ENCODE results near the gene CHMP6. TPM values are rescaled to one million over a fixed set of nuclear protein-coding genes. Genes with fewer than 3 reads are reported as not detected.

CHMP6 gene
- total RNA-seq, 1 experiment from 2014 or later = 15.0 TPM

DNA sequence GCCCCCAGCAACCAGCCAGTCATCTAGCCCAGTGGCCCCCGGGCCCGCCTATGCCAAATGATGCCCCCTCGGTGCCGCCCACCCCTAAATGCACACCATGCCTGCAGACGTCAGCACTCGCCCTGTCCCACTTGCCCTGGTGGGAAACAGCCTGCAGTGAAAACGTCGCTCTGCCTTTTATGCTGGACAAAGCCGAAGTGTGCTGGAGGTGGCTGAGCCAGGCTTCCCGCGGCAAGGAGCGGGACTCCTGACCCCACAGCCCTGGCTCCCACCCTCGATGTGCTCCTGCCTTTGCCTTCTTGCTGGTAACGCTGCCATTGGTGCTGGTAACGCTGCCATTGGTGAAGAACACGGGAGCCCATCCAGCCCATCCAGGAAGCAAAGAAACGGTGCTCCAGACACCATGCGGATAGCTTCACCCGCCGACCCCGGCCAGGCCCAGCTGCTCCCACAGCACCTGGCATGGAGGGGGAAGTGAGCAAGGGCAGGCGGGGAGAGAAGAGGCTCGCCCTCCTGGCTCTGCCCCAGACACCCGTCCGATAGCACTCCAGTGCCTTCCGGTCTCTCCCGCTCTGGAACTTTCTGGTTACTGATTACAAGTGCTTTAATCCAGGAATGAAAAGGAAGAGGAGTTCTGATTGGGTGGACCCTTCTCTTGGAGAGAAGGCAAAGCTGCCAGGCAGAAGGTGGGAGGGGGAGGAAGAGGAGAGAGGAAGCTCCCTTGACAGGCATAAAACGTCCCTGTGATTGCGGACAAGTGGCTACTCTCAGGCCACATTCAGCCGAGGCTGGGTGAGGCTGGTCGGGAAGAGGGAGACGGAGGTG, 39.3 kb downstream of the CHMP6 start:
- ChIA-PET CTCF (interaction anchor here (1.8 to 3.4 kb wide), 2 partner anchors 7 to 10 kb away, joined by 5 to 20 read pairs; no protein-coding TSS in a partner anchor), POLR2A (interaction anchor here (1.1 kb wide), 1 partner anchor 14 kb away, joined by 3 read pairs; no protein-coding TSS in a partner anchor)
- no peak overlapping the region for H3K4me3 Mint-ChIP-seq
- H3K9me3 Mint-ChIP-seq = peaks cover 6% of the 10 kb centered on the region
- no peak overlapping the region for H3K27ac Mint-ChIP-seq
- H3K36me3 Mint-ChIP-seq = no peaks in the 10 kb centered on the region
- peaks cover 18% of the 10 kb centered on the region for H3K27me3 Mint-ChIP-seq (ENCODE audit: low read depth)
- no peak for ATAC-seq
- H3K4me1 Mint-ChIP-seq = peaks cover 14% of the 10 kb centered on the region
- TF ChIP-seq FOXJ3 (CRISPR knock-in tag; IDR thresholded peaks at IDR 0.05; ENCODE audit: borderline replicate concordance) (no peak), ZNF317 (CRISPR knock-in tag; IDR thresholded peaks at IDR 0.05; ENCODE audit: borderline replicate concordance, low read depth) (no peak), ZNF423 (CRISPR knock-in tag; IDR thresholded peaks at IDR 0.05) (no peak), IRF2 (CRISPR knock-in tag; IDR thresholded peaks at IDR 0.05; ENCODE audit: borderline replicate concordance, low read depth) (no peak), NR1H2 (CRISPR knock-in tag; IDR thresholded peaks at IDR 0.05) (no peak)
- TF ChIP-seq, protein P1, sequence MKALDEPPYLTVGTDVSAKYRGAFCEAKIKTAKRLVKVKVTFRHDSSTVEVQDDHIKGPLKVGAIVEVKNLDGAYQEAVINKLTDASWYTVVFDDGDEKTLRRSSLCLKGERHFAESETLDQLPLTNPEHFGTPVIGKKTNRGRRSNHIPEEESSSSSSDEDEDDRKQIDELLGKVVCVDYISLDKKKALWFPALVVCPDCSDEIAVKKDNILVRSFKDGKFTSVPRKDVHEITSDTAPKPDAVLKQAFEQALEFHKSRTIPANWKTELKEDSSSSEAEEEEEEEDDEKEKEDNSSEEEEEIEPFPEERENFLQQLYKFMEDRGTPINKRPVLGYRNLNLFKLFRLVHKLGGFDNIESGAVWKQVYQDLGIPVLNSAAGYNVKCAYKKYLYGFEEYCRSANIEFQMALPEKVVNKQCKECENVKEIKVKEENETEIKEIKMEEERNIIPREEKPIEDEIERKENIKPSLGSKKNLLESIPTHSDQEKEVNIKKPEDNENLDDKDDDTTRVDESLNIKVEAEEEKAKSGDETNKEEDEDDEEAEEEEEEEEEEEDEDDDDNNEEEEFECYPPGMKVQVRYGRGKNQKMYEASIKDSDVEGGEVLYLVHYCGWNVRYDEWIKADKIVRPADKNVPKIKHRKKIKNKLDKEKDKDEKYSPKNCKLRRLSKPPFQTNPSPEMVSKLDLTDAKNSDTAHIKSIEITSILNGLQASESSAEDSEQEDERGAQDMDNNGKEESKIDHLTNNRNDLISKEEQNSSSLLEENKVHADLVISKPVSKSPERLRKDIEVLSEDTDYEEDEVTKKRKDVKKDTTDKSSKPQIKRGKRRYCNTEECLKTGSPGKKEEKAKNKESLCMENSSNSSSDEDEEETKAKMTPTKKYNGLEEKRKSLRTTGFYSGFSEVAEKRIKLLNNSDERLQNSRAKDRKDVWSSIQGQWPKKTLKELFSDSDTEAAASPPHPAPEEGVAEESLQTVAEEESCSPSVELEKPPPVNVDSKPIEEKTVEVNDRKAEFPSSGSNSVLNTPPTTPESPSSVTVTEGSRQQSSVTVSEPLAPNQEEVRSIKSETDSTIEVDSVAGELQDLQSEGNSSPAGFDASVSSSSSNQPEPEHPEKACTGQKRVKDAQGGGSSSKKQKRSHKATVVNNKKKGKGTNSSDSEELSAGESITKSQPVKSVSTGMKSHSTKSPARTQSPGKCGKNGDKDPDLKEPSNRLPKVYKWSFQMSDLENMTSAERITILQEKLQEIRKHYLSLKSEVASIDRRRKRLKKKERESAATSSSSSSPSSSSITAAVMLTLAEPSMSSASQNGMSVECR (CRISPR knock-in tag; IDR thresholded peaks at IDR 0.05; ENCODE audit: borderline replicate concordance) = no peak
- TF ChIP-seq, protein P2, sequence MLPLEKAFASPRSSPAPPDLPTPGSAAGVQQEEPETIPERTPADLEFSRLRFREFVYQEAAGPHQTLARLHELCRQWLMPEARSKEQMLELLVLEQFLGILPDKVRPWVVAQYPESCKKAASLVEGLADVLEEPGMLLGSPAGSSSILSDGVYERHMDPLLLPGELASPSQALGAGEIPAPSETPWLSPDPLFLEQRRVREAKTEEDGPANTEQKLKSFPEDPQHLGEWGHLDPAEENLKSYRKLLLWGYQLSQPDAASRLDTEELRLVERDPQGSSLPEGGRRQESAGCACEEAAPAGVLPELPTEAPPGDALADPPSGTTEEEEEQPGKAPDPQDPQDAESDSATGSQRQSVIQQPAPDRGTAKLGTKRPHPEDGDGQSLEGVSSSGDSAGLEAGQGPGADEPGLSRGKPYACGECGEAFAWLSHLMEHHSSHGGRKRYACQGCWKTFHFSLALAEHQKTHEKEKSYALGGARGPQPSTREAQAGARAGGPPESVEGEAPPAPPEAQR (CRISPR knock-in tag; IDR thresholded peaks at IDR 0.05) = no peak
- no peak for DNase-seq (ENCODE audit: low spot score)

DNA sequence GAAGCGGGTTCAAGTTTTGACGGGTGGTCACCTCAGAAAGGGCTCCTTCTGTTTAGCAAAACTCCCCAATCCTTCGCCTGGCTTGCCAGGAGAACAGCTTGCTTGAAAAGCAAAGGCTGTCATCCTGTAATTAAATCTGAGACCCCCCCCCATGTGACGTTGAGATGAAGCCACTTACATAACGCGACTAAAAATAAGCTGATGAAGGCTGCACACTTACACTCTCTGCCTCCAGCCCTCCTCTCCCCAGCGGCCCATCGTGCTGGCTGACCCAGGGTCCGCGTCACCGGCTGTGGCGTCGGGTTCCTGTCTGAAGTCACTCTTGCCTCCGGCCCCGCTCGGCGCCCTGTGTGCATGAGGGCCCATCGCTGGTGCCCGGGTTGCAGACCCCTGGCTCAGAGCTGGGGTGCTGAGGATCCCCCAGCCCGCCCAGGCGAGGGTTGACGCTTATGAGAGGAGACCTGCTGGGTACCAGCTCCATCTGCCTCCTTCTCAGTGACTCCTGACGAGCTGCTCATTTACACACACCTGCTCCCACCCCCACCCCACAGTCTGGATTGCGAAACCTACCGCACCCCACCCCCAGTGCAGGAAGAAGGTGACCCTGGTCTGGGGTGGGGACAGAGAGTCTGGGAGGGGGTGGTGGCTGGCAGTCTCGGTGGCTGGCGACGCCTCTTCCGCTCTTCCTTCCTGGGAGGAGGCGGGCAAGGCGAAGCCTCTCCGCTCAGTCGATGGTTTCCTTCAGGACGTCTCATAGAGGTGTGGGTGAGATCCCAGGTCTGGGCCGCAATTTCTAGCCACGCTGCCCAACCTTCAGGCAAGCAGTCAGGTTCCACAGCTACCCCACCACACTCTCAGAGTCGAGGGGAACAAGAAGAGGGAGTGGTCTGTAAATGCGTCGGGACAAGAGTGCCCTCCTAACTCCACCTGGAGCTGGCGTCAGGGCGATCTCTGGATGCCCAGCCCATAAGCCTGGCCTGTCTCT, 40.2 kb downstream of the CHMP6 start:
- Mint-ChIP-seq H3K36me3 (no peaks in the 10 kb centered on the region), H3K27ac (no peak overlapping the region), H3K4me3 (no peak overlapping the region), H3K27me3 (ENCODE audit: low read depth) (peaks cover 26% of the 10 kb centered on the region), H3K9me3 (peaks cover 4% of the 10 kb centered on the region), H3K4me1 (peaks cover 23% of the 10 kb centered on the region)
- DNase-seq (ENCODE audit: low spot score) (no peak), ATAC-seq (no peak)
- POLR2A ChIA-PET = interaction anchor here (1.1 kb wide), 1 partner anchor 13 kb away, joined by 3 read pairs; no protein-coding TSS in a partner anchor
- CTCF ChIA-PET = interaction anchor here (0.7 to 3.4 kb wide), 3 partner anchors 8 to 70 kb away, joined by 4 to 20 read pairs (median 5); no protein-coding TSS in a partner anchor
- TF ChIP-seq RELA (CRISPR knock-in tag; IDR thresholded peaks at IDR 0.05; ENCODE audit: borderline replicate concordance) = no peak
- TF ChIP-seq, protein P3, sequence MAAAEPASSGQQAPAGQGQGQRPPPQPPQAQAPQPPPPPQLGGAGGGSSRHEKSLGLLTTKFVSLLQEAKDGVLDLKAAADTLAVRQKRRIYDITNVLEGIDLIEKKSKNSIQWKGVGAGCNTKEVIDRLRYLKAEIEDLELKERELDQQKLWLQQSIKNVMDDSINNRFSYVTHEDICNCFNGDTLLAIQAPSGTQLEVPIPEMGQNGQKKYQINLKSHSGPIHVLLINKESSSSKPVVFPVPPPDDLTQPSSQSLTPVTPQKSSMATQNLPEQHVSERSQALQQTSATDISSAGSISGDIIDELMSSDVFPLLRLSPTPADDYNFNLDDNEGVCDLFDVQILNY (CRISPR knock-in tag; IDR thresholded peaks at IDR 0.05) = no peak
- TF ChIP-seq, protein P4, sequence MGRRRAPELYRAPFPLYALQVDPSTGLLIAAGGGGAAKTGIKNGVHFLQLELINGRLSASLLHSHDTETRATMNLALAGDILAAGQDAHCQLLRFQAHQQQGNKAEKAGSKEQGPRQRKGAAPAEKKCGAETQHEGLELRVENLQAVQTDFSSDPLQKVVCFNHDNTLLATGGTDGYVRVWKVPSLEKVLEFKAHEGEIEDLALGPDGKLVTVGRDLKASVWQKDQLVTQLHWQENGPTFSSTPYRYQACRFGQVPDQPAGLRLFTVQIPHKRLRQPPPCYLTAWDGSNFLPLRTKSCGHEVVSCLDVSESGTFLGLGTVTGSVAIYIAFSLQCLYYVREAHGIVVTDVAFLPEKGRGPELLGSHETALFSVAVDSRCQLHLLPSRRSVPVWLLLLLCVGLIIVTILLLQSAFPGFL (CRISPR knock-in tag; IDR thresholded peaks at IDR 0.05; ENCODE audit: borderline replicate concordance) = no peak
- no peak for TF ChIP-seq SMAD4 (CRISPR knock-in tag; IDR thresholded peaks at IDR 0.05)
- TF ChIP-seq, protein P5, sequence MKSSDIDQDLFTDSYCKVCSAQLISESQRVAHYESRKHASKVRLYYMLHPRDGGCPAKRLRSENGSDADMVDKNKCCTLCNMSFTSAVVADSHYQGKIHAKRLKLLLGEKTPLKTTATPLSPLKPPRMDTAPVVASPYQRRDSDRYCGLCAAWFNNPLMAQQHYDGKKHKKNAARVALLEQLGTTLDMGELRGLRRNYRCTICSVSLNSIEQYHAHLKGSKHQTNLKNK (CRISPR knock-in tag; IDR thresholded peaks at IDR 0.05) = no peak
- no peak for TF ChIP-seq FOXK1 (CRISPR knock-in tag; IDR thresholded peaks at IDR 0.05)
- no peak for TF ChIP-seq SOX15 (CRISPR knock-in tag; IDR thresholded peaks at IDR 0.05)
- no peak for TF ChIP-seq SMAD3 (CRISPR knock-in tag; IDR thresholded peaks at IDR 0.05; ENCODE audit: borderline replicate concordance)
- no peak for TF ChIP-seq CBFB (CRISPR knock-in tag; IDR thresholded peaks at IDR 0.05; ENCODE audit: low read depth)
- no peak for TF ChIP-seq ZNF138 (CRISPR knock-in tag; conservative IDR thresholded peaks at IDR 0.05)
- no peak for TF ChIP-seq EMX1 (CRISPR knock-in tag; IDR thresholded peaks at IDR 0.05)
- TF ChIP-seq, protein P6, sequence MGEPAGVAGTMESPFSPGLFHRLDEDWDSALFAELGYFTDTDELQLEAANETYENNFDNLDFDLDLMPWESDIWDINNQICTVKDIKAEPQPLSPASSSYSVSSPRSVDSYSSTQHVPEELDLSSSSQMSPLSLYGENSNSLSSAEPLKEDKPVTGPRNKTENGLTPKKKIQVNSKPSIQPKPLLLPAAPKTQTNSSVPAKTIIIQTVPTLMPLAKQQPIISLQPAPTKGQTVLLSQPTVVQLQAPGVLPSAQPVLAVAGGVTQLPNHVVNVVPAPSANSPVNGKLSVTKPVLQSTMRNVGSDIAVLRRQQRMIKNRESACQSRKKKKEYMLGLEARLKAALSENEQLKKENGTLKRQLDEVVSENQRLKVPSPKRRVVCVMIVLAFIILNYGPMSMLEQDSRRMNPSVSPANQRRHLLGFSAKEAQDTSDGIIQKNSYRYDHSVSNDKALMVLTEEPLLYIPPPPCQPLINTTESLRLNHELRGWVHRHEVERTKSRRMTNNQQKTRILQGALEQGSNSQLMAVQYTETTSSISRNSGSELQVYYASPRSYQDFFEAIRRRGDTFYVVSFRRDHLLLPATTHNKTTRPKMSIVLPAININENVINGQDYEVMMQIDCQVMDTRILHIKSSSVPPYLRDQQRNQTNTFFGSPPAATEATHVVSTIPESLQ (CRISPR knock-in tag; IDR thresholded peaks at IDR 0.05) = no peak
- no peak for TF ChIP-seq CREB1 (CRISPR knock-in tag; IDR thresholded peaks at IDR 0.05)
- TF ChIP-seq ZNF416 (CRISPR knock-in tag; IDR thresholded peaks at IDR 0.05) = no peak
- no peak for TF ChIP-seq ATF1 (CRISPR knock-in tag; IDR thresholded peaks at IDR 0.05)

Data from WTC11 (cell line).